Measurements from ENCODE around the gene IL17REL.

IL17REL gene

DNA sequence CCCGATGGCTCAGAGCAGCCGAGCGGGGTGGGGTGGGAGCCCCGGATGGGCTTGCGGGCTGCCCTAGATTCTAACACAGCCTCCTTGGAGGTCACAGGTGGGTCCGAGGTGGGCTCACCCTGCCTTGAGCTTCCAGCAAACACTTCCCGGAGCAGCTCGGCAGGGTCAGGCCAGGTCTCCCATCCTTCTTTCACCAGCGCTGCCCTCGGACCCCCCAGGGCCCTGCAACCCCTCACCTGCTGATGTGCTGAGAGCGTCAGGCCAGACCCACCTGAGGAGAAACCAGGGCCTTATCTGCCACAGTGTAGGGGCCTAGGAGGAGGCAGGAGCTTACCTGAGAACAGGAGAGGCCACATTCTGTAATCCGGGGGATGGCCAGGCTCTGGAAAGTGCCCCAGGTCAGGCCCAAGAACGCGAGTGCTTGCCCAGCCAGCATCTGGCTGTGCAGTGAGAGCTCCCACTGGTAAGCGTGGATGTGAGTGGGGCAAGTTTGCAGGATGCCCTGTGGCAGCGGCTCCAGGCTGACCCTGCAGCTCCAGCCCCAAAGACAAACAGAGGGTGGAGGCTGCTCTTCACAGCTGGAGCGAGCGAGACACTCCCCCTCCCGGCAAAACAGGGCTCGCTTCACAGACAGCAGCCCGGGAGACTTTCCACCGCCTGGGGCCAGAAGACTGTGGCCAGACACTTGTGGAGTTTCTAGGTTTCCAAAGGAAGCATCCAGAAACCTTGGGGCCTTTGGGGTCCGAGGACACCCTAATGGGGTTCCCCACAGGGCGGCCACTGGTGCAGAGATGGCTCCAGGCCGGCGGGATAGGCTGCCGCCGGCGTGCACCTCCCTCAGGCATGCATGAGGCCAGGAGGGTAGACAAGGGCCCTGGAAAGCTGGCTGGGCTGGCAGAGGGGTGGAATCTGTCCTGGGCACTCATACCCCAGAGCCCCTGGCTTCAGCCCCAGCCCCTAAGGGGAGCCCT lies at the start of gene IL17REL:
Gene IL17REL, minus strand, starts transcription at position 555 of the 971 bp plus-strand sequence. Its CDS starts 119 bp downstream, at position 436.
- DNase-seq, result no peak

DNA sequence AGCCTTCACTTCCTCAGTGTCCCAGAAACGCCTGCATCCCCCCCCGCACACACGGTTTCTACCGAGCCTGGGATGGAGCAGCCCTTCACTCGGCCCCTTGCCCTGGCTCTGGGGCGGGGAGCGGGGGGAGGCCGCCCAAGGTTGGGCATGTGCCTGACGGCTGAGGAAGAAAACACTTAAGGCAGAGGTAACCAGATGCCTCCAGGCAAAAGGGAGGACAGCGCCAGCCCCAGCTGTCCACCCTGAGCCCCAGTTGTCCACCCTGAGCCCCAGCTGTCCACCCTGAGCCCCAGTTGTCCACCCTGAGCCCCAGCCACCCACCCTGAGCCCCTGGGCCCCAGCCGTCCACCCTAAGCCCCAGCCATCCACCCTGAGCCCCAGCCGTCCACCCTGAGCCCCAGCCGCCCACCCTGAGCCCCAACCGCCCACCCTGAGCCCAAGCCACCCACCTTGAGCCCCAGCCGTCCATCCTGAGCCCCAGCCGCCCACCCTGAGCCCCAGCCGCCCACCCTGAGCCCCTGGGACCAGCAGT lies 49.3 kb upstream of the IL17REL start:
- no peak for DNase-seq

DNA sequence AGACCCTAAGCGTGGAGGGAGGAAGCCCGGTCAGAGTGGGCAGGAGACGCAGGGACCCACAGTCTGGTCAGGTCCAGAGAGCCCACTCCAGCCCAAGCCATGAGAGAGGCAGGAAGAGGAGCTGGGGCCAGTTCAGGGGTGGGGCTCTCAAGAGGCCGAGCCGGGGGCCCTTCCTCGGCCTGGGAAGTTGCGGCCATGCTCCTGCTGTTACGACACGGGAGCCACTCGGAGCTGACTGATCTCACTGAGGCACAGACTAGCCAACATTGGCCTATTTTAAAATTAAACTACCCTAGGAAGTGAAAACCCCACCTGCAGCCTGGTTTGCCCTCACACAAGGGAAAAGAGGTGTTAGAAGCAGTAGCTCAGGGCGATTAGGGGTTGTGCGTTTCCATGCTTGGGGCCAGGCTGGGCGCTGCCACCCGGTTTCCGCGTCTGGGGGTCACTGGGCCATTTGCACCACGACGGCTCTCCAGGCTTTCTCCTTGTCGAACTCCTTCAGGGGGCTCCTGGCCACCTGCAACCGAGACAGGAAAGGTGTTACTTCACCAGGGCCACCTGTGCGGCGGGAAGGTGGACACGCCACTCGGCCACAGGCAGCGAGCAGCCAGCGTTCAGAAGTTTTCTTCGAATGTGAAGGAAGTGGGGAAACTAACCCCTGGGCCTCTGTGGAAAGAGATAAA lies 48.7 kb upstream of the IL17REL start:
- DNase-seq, result no peak

DNA sequence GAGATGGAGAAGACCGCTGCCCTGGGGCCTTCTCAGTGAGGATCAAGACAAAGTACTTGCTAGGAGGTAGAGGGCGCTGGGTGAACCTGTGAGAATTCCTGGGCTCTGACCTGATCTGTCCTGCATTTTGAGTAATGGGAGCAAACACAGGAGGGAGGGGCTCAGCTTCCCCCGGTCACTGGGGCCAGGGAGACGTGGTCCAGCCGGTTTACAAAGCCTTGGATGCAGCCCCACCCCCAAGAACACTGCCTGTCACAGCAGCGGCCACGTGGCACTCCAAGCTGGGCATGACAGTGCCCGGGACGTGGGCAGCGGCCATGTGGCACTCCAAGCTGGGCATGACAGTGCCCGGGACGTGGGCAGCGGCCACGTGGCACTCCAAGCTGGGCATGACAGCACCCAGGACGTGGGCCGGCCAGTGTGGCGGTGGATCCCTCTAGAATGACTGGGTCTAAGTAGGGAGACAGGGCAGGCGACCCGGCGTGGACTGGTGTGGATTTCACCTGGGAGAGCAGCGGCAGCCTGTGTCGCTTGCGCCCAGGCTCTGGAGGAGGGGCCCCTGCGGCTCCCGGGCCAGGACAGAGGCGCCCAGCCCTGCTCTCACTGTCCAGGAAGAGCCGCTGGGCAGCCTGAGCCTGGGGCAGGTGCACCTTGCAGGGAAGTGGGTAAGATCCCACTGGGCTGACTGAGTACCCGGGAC lies 48.0 kb upstream of the IL17REL start:
- DNase-seq, result no peak

DNA sequence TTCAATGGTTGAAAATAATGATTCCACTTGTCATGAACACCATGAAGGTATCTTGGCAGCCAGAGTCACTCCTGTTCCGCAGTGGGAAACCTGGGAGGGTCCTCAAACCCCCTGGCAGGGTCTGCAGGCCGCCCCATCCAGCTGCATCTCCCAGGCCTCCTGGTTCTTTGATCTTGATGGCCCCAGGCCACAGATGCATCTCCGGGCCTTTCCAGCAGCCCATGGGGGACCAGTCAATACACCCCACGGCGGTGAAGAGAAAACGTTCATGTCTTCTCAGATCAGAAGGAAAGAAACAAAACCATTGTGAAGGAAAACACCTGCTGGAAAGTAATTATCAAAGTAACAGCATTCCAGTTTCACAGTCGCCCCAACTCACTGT lies 47.3 kb upstream of the IL17REL start:
- DNase-seq, result no peak

GRCh38 chr22:50058906-50059880 lies 46.6 kb upstream of the IL17REL start:
- DNase-seq, result no peak

GRCh38 chr22:50058061-50058905 lies 45.7 kb upstream of the IL17REL start, which contains the start of gene TTLL8:
TSS of gene TTLL8 (minus strand) at chr22:50058298.
- DNase-seq, result no peak

- DNase-seq, result no peak
Observed at GRCh38 chr22:50057278-50058060, 44.9 kb upstream of the IL17REL start.

GRCh38 chr22:50056214-50056972 lies 43.8 kb upstream of the IL17REL start:
- DNase-seq, result no peak

GRCh38 chr22:50053861-50054260 lies 41.3 kb upstream of the IL17REL start:
- DNase-seq, result no peak

DNA sequence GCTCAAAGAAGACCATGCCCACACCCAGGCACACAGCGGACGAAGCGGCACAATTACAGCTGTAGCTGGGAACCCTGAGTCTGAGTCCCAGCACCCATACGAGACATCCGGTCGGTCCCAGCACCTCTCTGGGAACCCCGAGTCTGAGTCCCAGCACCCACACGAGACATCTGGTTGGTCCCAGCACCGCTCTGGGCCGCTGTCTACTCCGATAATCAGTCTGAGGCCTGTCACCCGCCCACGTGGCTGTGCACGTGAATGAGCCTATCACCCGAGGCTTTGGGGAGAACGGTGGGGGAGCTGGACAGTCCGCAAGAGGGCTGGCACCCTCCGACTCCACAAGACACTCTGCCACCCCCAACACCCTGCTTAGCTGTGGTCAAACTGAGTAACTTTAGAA lies 39.4 kb upstream of the IL17REL start:
- no peak for DNase-seq

DNA sequence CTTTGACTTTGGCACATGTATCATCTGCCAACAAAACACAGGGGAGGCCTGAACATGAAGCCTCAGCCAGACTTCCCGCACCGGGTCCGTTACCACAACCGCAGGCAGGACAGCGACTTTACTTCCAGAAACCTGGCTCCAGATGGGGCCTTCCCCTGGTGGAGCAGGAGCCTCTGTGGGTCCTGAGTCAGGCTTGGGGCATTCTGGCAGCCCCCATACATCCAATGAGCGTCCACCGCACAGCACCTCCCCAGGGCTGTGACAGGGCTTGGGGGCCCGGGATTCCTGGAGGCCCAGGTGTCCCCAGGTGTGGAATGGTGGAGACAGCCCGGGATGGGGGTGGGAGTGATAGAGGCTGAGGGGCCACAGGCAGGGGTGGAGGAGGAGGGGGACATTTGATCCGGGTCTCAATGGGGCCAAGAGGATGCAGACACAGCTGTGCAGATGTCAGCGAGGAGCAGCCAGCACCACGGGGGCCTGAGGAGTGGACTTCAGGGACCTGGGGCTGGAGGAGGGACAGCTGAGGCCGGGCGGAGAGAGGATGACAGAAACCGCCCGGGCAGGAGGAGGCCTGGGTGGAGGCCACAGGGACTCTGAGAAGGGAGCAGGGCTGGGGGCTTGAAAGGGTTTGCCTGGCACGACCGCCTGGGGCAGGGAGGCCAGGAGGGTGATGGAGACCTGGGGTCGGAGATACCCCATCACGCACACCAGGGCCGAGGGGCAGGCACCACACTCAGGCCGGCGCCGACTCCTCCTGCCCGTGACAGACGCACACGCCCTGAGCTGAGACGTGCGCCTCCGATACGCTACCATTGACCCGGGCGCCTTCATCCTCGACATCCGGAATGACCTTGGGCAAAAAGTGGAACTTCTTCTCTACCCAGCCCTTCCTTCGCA lies 37.0 kb upstream of the IL17REL start:
- no peak for DNase-seq

DNA sequence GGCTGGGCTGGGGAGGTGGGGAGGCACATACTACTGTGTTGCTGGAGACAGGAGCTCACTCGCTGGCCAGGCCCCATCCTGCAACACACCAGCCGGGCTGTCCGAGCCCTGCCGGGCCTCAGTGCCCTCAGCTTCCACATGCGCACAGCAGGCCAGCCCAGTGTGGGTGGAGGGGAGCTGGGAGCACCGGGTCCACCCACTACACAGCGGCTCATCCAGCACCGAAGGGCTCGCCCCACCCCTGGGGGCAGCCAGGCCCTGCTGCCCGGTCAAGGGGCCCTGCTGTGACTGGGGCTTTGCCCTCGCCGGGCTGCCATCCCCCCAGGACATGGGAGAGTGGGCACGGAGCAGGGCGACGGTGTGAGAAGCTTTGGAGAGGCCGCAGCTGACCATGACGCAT lies 36.3 kb upstream of the IL17REL start:
- no peak for DNase-seq

DNA sequence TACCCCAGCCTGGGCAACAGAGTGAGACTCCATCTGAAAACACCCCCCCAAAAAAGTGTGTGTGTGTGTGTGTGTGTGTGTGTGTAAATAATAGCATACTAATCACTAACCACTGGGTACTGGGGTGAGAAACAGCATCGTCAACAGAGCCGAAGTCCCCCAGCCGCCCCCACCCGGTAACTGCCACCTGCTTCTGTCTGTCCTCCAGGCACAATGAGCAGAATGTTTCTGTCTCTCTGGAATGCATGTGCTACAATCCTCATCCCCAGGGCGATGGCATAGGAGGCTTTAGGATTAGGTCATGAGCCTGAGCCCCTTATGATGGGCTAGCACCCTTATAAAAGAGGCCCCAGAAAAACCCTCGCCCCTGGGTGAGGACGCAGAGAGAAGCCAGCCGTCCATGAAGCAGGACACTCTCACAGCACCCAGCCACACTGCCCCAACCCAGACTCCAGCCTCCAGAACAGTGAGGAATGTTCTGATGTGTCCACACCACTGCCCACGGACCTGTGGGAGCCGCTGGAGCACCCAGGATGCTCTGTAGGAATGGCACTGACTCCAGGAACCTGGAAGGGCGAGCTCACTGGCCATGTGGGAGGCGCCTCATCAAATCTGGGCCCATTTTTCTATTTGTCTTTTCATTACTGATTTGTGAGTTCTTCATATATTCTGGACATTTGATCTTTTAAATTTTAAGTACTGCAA lies 35.6 kb upstream of the IL17REL start:
- DNase-seq, result no peak

DNA sequence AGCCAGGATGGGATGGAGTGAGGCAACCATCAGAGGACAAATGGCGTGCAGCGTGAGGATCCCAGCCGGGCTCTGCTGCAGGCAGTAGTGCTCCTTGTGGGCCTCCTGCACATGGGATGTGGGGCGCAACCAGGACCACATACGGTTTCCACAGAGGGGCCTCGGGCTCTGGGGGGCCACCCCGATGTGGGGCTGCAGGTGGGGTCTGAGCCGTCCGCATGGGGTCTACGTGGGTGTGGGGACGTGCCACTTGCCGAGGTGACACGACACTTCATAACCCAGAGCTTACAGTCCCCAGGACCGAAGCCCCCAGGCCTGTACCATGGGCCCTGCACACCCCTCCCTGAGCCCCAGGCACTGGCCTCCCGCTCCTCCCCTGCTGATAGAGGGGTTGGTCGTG lies 34.8 kb upstream of the IL17REL start:
- no peak for DNase-seq

- no peak for DNase-seq
Observed at GRCh38 chr22:50046481-50047245, 34.1 kb upstream of the IL17REL start.

- DNase-seq, result no peak
Observed at GRCh38 chr22:50046019-50046415, 33.5 kb upstream of the IL17REL start.
